Kidney epithelial cell (primary cell): ENCODE measurements around the gene NETO1. TPM values are rescaled to one million over a fixed set of nuclear protein-coding genes. Genes with fewer than 3 reads are reported as not detected.

Experiments
- DNase-seq: peaks from one replicate; pipeline ENCODE4 v3.0.0-alpha.2; 2010; ENCODE audit warnings: low read depth
- H3K27me3 ChIP-seq: 2 replicates; pipeline ENCODE4 v1.6.0; 2011; ENCODE audit warnings: low read length; ENCODE audit not compliant: control insufficient read depth, insufficient read depth
- H3K36me3 ChIP-seq: 2 replicates; pipeline ENCODE4 v1.5.1; 2011; ENCODE audit warnings: low read length; ENCODE audit not compliant: control insufficient read depth, insufficient read depth
- H3K4me3 ChIP-seq: 2 replicates; pipeline ENCODE4 v1.5.1; 2011; ENCODE audit warnings: low read depth, mild to moderate bottlenecking, control low read depth, low read length
- CTCF ChIP-seq: IDR thresholded peaks from 2 replicates; pipeline ENCODE4 v1.5.1; 2011; ENCODE audit warnings: mild to moderate bottlenecking, moderate library complexity, low read length, control low read depth, inconsistent platforms; ENCODE audit not compliant: insufficient read depth, poor library complexity, severe bottlenecking
- total RNA-seq: library from RNA; depleted of rRNA; stranded (reverse); fragments of >200 nt; gene quantifications from 2 replicates; pipeline ENCODE4 v1.2.3, GENCODE V29; 2015

Gene NETO1
- total RNA-seq, 1 donor from 2014 or later: 7.5 TPM

- Histone ChIP-seq H3K4me3 (no peak overlapping the region), H3K36me3 (no peaks in the 10 kb centered on the region), H3K27me3 (no peaks in the 10 kb centered on the region)
- no peak for TF ChIP-seq CTCF
- DNase-seq: no peak
These were observed 18.1 kb downstream of the NETO1 start for GRCh38 chr18:72849671-72850070.

- DNase-seq: peak; percentile 70
- no peak for TF ChIP-seq CTCF
- Histone ChIP-seq H3K4me3 (no peak overlapping the region), H3K27me3 (no peaks in the 10 kb centered on the region), H3K36me3 (no peaks in the 10 kb centered on the region)
These were observed 19.1 kb downstream of the NETO1 start for GRCh38 chr18:72848503-72849237.

GRCh38 chr18:72847771-72848170, 20.0 kb downstream of the NETO1 start:
- Histone ChIP-seq H3K4me3 (no peak overlapping the region), H3K27me3 (no peaks in the 10 kb centered on the region), H3K36me3 (no peaks in the 10 kb centered on the region)
- DNase-seq: no peak
- no peak for TF ChIP-seq CTCF

GRCh38 chr18:72846736-72847533, 20.9 kb downstream of the NETO1 start:
- DNase-seq: no peak
- no peak for TF ChIP-seq CTCF
- H3K27me3 ChIP-seq: no peaks in the 10 kb centered on the region
- no peaks in the 10 kb centered on the region for H3K36me3 ChIP-seq
- H3K4me3 ChIP-seq: no peak overlapping the region

GRCh38 chr18:72843743-72844142, 24.0 kb downstream of the NETO1 start:
- Histone ChIP-seq H3K27me3 (no peaks in the 10 kb centered on the region), H3K4me3 (no peak overlapping the region), H3K36me3 (no peaks in the 10 kb centered on the region)
- no peak for DNase-seq
- no peak for TF ChIP-seq CTCF
